Keratinocyte (primary cell): ENCODE data around the gene CELSR1. TPM values are rescaled to one million over a fixed set of nuclear protein-coding genes. Genes with fewer than 3 reads are reported as not detected.

Experiments
- DNase-seq: peaks from one replicate; pipeline ENCODE4 v3.0.0-alpha.2; 2011; ENCODE audit warnings: low read depth, missing footprints, low spot score
- FAIRE-seq: peaks from 2 replicates; lab custom pipeline; 2011; peaks lifted over from hg19 to GRCh38; lab: Jason Lieb, UNC
- H2AFZ ChIP-seq: 2 replicates; pipeline ENCODE4 v1.6.0; 2012; ENCODE audit warnings: low read length, control low read depth, inconsistent platforms; ENCODE audit not compliant: control insufficient read depth
- H3K27ac ChIP-seq: 2 replicates; pipeline ENCODE4 v1.5.1; 2011; ENCODE audit warnings: low read length; ENCODE audit not compliant: control insufficient read depth, insufficient read depth
- H3K27me3 ChIP-seq: 3 replicates; pipeline ENCODE4 v1.6.0; 2011; ENCODE audit warnings: low read length; ENCODE audit not compliant: control insufficient read depth, insufficient read depth; ENCODE audit errors: extremely low read depth
- H3K36me3 ChIP-seq, 2 experiments: 2 replicates in 1 of 2; 3 replicates in 1 of 2; pipeline ENCODE4 v1.5.1; 2011; ENCODE audit warnings: low read length in 2 of 2, mild to moderate bottlenecking in 1 of 2; ENCODE audit not compliant: control insufficient read depth in 2 of 2, insufficient read depth in 2 of 2; ENCODE audit errors: extremely low read depth in 1 of 2
- H3K4me1 ChIP-seq: 3 replicates; pipeline ENCODE4 v1.5.1; 2011; ENCODE audit warnings: low read length; ENCODE audit not compliant: control insufficient read depth, insufficient read depth; ENCODE audit errors: extremely low read depth
- H3K4me2 ChIP-seq: 3 replicates; pipeline ENCODE4 v1.6.0; 2011; ENCODE audit warnings: low read depth, low read length; ENCODE audit not compliant: control insufficient read depth, insufficient read depth; ENCODE audit errors: extremely low read depth
- H3K4me3 ChIP-seq, 3 experiments: fragments of 200-600 bp in 1 of 3; sonication (generic) in 1 of 3; 2 replicates in 2 of 3; 3 replicates in 1 of 3; pipeline ENCODE4 v1.5.1; 2011 to 2016; ENCODE audit warnings: low read length in 3 of 3, mild to moderate bottlenecking in 3 of 3, control low read depth in 2 of 3, inconsistent platforms in 1 of 3, low read depth in 1 of 3, mixed read lengths in 1 of 3, mixed run types in 1 of 3, moderate library complexity in 1 of 3; ENCODE audit not compliant: control insufficient read depth in 2 of 3, insufficient read depth in 2 of 3; ENCODE audit errors: extremely low read depth in 1 of 3
- H3K79me2 ChIP-seq: 2 replicates; pipeline ENCODE4 v1.6.0; 2012; ENCODE audit warnings: low read length; ENCODE audit not compliant: control insufficient read depth, insufficient read depth
- H3K9ac ChIP-seq: 3 replicates; pipeline ENCODE4 v1.6.0; 2011; ENCODE audit warnings: low read length; ENCODE audit not compliant: control insufficient read depth, insufficient read depth; ENCODE audit errors: extremely low read depth
- H3K9me1 ChIP-seq: 3 replicates; pipeline ENCODE4 v1.6.0; 2011; ENCODE audit warnings: low read length; ENCODE audit not compliant: control insufficient read depth, insufficient read depth; ENCODE audit errors: extremely low read depth
- H3K9me3 ChIP-seq: 2 replicates; pipeline ENCODE4 v1.5.1; 2012; ENCODE audit warnings: low read depth, low read length; ENCODE audit not compliant: control insufficient read depth
- H4K20me1 ChIP-seq: 3 replicates; pipeline ENCODE4 v1.6.0; 2011; ENCODE audit warnings: low read length; ENCODE audit not compliant: control insufficient read depth, insufficient read depth; ENCODE audit errors: extremely low read depth
- CTCF ChIP-seq, 3 experiments: IDR thresholded peaks in 1 of 3; conservative IDR thresholded peaks in 1 of 3; optimal IDR thresholded peaks in 1 of 3; 2 replicates in 2 of 3; 3 replicates in 1 of 3; pipeline versions ENCODE3 to v1.5.1; 2011; ENCODE audit warnings: low read length in 3 of 3, mild to moderate bottlenecking in 3 of 3, moderate library complexity in 2 of 3, control low read depth in 1 of 3, inconsistent platforms in 1 of 3; ENCODE audit not compliant: insufficient read depth in 2 of 3; ENCODE audit errors: extremely low read depth in 1 of 3
- EZH2 ChIP-seq: IDR thresholded peaks from one replicate; pipeline ENCODE4 v1.6.1; 2012; ENCODE audit warnings: inconsistent platforms, mild to moderate bottlenecking, low read length, moderate library complexity
- dilution Hi-C: fragments of 300-500 bp; cut with MboI; formaldehyde crosslinking; loops from one replicate; pipeline ENCODE4 v1.7.0; 2020; ENCODE audit warnings: low sequenced_read_pairs; ENCODE audit not compliant: extremely low pct_ligation_motif_present
- polyA plus RNA-seq, 5 experiments: library from polyadenylated mRNA; depleted of rRNA in 3 of 5; stranded (reverse) in 3 of 5; stranded (forward) in 1 of 5; unstranded in 1 of 5; fragments of >200 nt; gene quantifications; 1 replicate in 1 of 5; 2 replicates in 3 of 5; 3 replicates in 1 of 5; pipeline versions ENCODE4 v1.2.1 to v1.2.3, GENCODE V29; 2011 to 2012; ENCODE audit warnings: missing spikeins in 2 of 5, low read depth in 1 of 5, low replicate concordance in 1 of 5

CELSR1 gene
- polyA plus RNA-seq, 1 donor (not counting 4 experiments of a cell fraction or from before 2014, with no cell fraction given) = 16.1 TPM

- no peak overlapping the region for H3K27ac ChIP-seq
- H3K4me1 ChIP-seq = peaks cover 15% of the 10 kb centered on the region
- DNase-seq = no peak
- H3K9ac ChIP-seq = no peak overlapping the region
- H3K9me1 ChIP-seq = peaks cover 2% of the 10 kb centered on the region
- no peaks in the 10 kb centered on the region for H4K20me1 ChIP-seq
- no peak overlapping the region for H2AFZ ChIP-seq
- FAIRE-seq = no peak
- dilution Hi-C loops = no loop called here
- H3K79me2 ChIP-seq = peaks cover 49% of the 10 kb centered on the region
- no peaks in the 10 kb centered on the region for H3K27me3 ChIP-seq
- peaks cover 4 to 9% of the 10 kb centered on the region in 2 experiments for H3K36me3 ChIP-seq
- TF ChIP-seq CTCF (optimal IDR thresholded peaks at IDR 0.05 in 1 of 3, IDR thresholded peaks at IDR 0.05 in 1 of 3, conservative IDR thresholded peaks at IDR 0.05 in 1 of 3; ENCODE audit: extremely low read depth in 1 of 3, insufficient read depth in 2 of 3, low read length in 3 of 3) (no peak), EZH2 (no peak)
- H3K9me3 ChIP-seq = no peaks in the 10 kb centered on the region
- H3K4me2 ChIP-seq = no peak overlapping the region
- H3K4me3 ChIP-seq = no peak overlapping the region
Observed at GRCh38 chr22:46507451-46508425, 29.7 kb downstream of the CELSR1 start.

GRCh38 chr22:46504584-46504983 lies 32.8 kb downstream of the CELSR1 start:
- no peaks in the 10 kb centered on the region for H3K9me3 ChIP-seq
- FAIRE-seq (no peak), DNase-seq (no peak)
- H3K36me3 ChIP-seq = peaks cover 0 to 4% of the 10 kb centered on the region in 2 experiments
- H3K9me1 ChIP-seq = peaks cover 2% of the 10 kb centered on the region
- H3K27me3 ChIP-seq = no peaks in the 10 kb centered on the region
- dilution Hi-C loops = no loop called here
- H3K4me1 ChIP-seq = peaks cover 25% of the 10 kb centered on the region
- H3K4me2 ChIP-seq = no peak overlapping the region
- no peak overlapping the region for H3K27ac ChIP-seq
- TF ChIP-seq CTCF (optimal IDR thresholded peaks at IDR 0.05 in 1 of 3, IDR thresholded peaks at IDR 0.05 in 1 of 3, conservative IDR thresholded peaks at IDR 0.05 in 1 of 3; ENCODE audit: extremely low read depth in 1 of 3, insufficient read depth in 2 of 3, low read length in 3 of 3) = no peak
- TF ChIP-seq EZH2 = no peak
- H4K20me1 ChIP-seq = no peaks in the 10 kb centered on the region
- no peak overlapping the region for H3K4me3 ChIP-seq
- peaks cover 42% of the 10 kb centered on the region for H3K79me2 ChIP-seq
- H3K9ac ChIP-seq = no peak overlapping the region
- H2AFZ ChIP-seq = no peak overlapping the region
